H1 (cell line): ENCODE data around the gene NDUFA1. TPM values are rescaled to one million over a fixed set of nuclear protein-coding genes. Genes with fewer than 3 reads are reported as not detected.

ENCODE experiments used
- ASH2L ChIP-seq: fragments of 200-600, 300-600 bp; sonication (generic); IDR thresholded peaks from one replicate; pipeline ENCODE4 v1.7.1; 2017; ENCODE audit warnings: low read length
- CEBPB ChIP-seq: IDR thresholded peaks from 2 replicates; pipeline ENCODE4 v1.6.1; 2012; ENCODE audit warnings: low read depth, low read length
- CHD7 ChIP-seq: fragments of 300-600 bp; sonication (generic); IDR thresholded peaks from 2 replicates; pipeline ENCODE4 v1.7.1; 2012; ENCODE audit warnings: low read length, moderate library complexity, mild to moderate bottlenecking, inconsistent platforms; ENCODE audit not compliant: insufficient replicate concordance
- KDM4A ChIP-seq: IDR thresholded peaks from one replicate; pipeline ENCODE4 v1.7.1; 2012; ENCODE audit warnings: low read depth, mild to moderate bottlenecking, moderate library complexity, low read length, inconsistent platforms; ENCODE audit not compliant: severe bottlenecking
- POLR2AphosphoS5 ChIP-seq: IDR thresholded peaks from 2 replicates; pipeline ENCODE4 v1.6.1; 2011; ENCODE audit warnings: low read depth, low read length
- SIN3A ChIP-seq, 2 experiments: IDR thresholded peaks in 1 of 2; conservative IDR thresholded peaks in 1 of 2; 2 replicates each; pipeline ENCODE4 v1.6.1; 2011 to 2012; ENCODE audit warnings: low read length in 2 of 2, improper control_type of control experiment in 1 of 2, low read depth in 1 of 2, mild to moderate bottlenecking in 1 of 2
- SIX5 ChIP-seq: IDR thresholded peaks from 2 replicates; pipeline ENCODE4 v1.6.1; 2011; ENCODE audit warnings: mild to moderate bottlenecking, low read depth, low read length
- TAF1 ChIP-seq: IDR thresholded peaks from 2 replicates; pipeline ENCODE4 v1.6.1; 2011; ENCODE audit warnings: mild to moderate bottlenecking, low read depth, low read length
- polyA plus RNA-seq, 7 experiments: library from polyadenylated mRNA; depleted of rRNA in 3 of 7; stranded (reverse) in 5 of 7; unstranded in 2 of 7; fragments of >200 nt in 5 of 7; fragments of 200-250 nt in 2 of 7; gene quantifications; 1 replicate in 5 of 7; 2 replicates in 1 of 7; 4 replicates in 1 of 7; pipeline versions ENCODE4 v1.2.1 to v1.2.3, GENCODE V29; 2011 to 2013; ENCODE audit warnings: missing spikeins in 2 of 7, mixed read lengths in 2 of 7
- total RNA-seq: library from RNA; stranded (reverse); fragmentation: NEBNext Ultra II Directional; extraction: Animal tissue kit (Norgen Biotek cat#: 25700); gene quantifications from 2 replicates; pipeline ENCODE4 v1.2.1, GENCODE V29; 2021

Gene NDUFA1
- total and polyA plus RNA-seq, 2 of the 8 experiments (the other 6 are each of a cell fraction or from before 2014, with no cell fraction given) = 65.6 to 69.7 TPM

- peak in 1 of 2 experiments; percentile 44; a peak in 1 of 4 replicates for TF ChIP-seq SIN3A (conservative IDR thresholded peaks at IDR 0.05 in 1 of 2, IDR thresholded peaks at IDR 0.05 in 1 of 2; ENCODE audit: low read depth in 1 of 2, low read length in 2 of 2)
- peak; percentile 29 for TF ChIP-seq ASH2L
- TF ChIP-seq CEBPB = 0 out of 2 replicates have a peak, but pooled peaks have one; percentile 27
- TF ChIP-seq TAF1 = peak; percentile 77
- no peak for TF ChIP-seq CHD7
- TF ChIP-seq POLR2AphosphoS5 = 0 out of 2 replicates have a peak, but pooled peaks have one; percentile 14
- TF ChIP-seq SIX5 = 0 out of 2 replicates have a peak, but pooled peaks have one; percentile 11
- TF ChIP-seq KDM4A = no peak
These were observed at the start of gene NDUFA1, which contains the start of gene RNF113A (continued) for GRCh38 chrX:119871599-119872395.
